GM12878 (cell line): ENCODE data around the gene KCNQ1. TPM values are rescaled to one million over a fixed set of nuclear protein-coding genes. Genes with fewer than 3 reads are reported as not detected.

Source experiments
- ATAC-seq: fragments of 200-7000 bp; cut with Tn5 transposase; 3 replicates; pipeline ENCODE4 v1.9.1; 2020; ENCODE audit warnings: mild to moderate bottlenecking, moderate library complexity
- BruUV-seq: library from RNA; stranded (reverse); fragments of 400-500 nt; replicated peaks from 2 replicates; lab custom pipeline; 2021; lab: Mats Ljungman, UMichigan
- CTCF ChIA-PET: fragments of 300-600 bp; sonication (Branson Sonifier 250); formaldehyde crosslinking; extraction: SDS; loops from one replicate; lab custom pipeline; 2021; ENCODE audit warnings: inconsistent platforms; lab: Yijun Ruan, JAX
- POLR2A ChIA-PET: fragments of 350-600 bp; formaldehyde crosslinking; extraction: SDS; loops from one replicate; lab custom pipeline; 2021; ENCODE audit warnings: inconsistent platforms; lab: Charles Lee
- RAD21 ChIA-PET: fragments of 300-600 bp; sonication (Branson Sonifier 250); formaldehyde crosslinking; loops from one replicate; lab custom pipeline; 2023; ENCODE audit warnings: antibody characterized with exemption; ENCODE audit not compliant: unreplicated experiment; lab: Charles Lee
- SMC1A ChIA-PET: fragments of 300-600 bp; sonication (Branson Sonifier 250); formaldehyde crosslinking; loops from one replicate; lab custom pipeline; 2023; ENCODE audit not compliant: unreplicated experiment, uncharacterized antibody; lab: Charles Lee
- DNase-seq: peaks from one replicate; pipeline ENCODE4 v3.0.0-alpha.2; 2011; ENCODE audit warnings: low read depth, low spot score
- FAIRE-seq: peaks from 3 replicates; lab custom pipeline; 2011; peaks lifted over from hg19 to GRCh38; lab: Jason Lieb, UNC
- H2AFZ ChIP-seq: 2 replicates; pipeline ENCODE4 v1.6.0; 2011; ENCODE audit warnings: low read depth, low read length, control low read depth; ENCODE audit not compliant: control insufficient read depth
- H3K27ac ChIP-seq: 2 replicates; pipeline ENCODE4 v1.5.1; 2011; ENCODE audit warnings: control low read depth; ENCODE audit not compliant: control insufficient read depth, insufficient read depth
- H3K27me3 ChIP-seq, 2 experiments: replicated peaks in 1 of 2; 2 replicates each; pipeline versions ENCODE4 v1.6.0 to v1.6.1; 2011; ENCODE audit warnings: low read length in 1 of 2; ENCODE audit not compliant: control insufficient read depth in 2 of 2, insufficient read depth in 2 of 2
- H3K36me3 ChIP-seq, 2 experiments: 2 replicates each; pipeline ENCODE4 v1.5.1; 2011; ENCODE audit warnings: low read length in 1 of 2; ENCODE audit not compliant: control insufficient read depth in 2 of 2, insufficient read depth in 2 of 2
- H3K4me1 ChIP-seq: 2 replicates; pipeline ENCODE4 v1.6.1; 2011; ENCODE audit warnings: mild to moderate bottlenecking, low read length, moderate library complexity, mixed read lengths; ENCODE audit not compliant: control insufficient read depth, insufficient read depth
- H3K4me2 ChIP-seq: 2 replicates; pipeline ENCODE4 v1.6.0; 2011; ENCODE audit warnings: control low read depth; ENCODE audit not compliant: control insufficient read depth, insufficient read depth
- H3K4me3 ChIP-seq: fragments of 200-600 bp; sonication (generic); 2 replicates; pipeline ENCODE4 v1.5.1; 2016
- H3K79me2 ChIP-seq: 2 replicates; pipeline ENCODE4 v1.6.0; 2011; ENCODE audit warnings: low read length; ENCODE audit not compliant: control insufficient read depth, insufficient read depth
- H3K9ac ChIP-seq: 2 replicates; pipeline ENCODE4 v1.8.0; 2011; ENCODE audit warnings: low read length, control low read depth, mixed read lengths; ENCODE audit not compliant: control insufficient read depth, insufficient read depth
- H3K9me3 ChIP-seq: replicated peaks from 3 replicates; pipeline ENCODE4 v1.5.1; 2011; ENCODE audit warnings: mild to moderate bottlenecking, low read length; ENCODE audit not compliant: control insufficient read depth, insufficient read depth
- H4K20me1 ChIP-seq: 2 replicates; pipeline ENCODE4 v1.6.0; 2011; ENCODE audit not compliant: control insufficient read depth, insufficient read depth
- CBFB ChIP-seq: IDR thresholded peaks from 2 replicates; pipeline ENCODE4 v1.6.1; 2016; ENCODE audit warnings: antibody characterized with exemption, low read depth
- CEBPB ChIP-seq, 2 experiments: fragments of 150-350 bp in 1 of 2; IDR thresholded peaks; 2 replicates each; pipeline ENCODE4 v1.6.1; 2012 to 2014; ENCODE audit warnings: low read depth in 2 of 2, low read length in 2 of 2, borderline replicate concordance in 1 of 2, inconsistent platforms in 1 of 2
- E2F8 ChIP-seq: fragments of 450-650 bp; IDR thresholded peaks from 2 replicates; pipeline ENCODE4 v1.6.1; 2018; ENCODE audit warnings: mild to moderate bottlenecking, low read depth, moderate library complexity; ENCODE audit not compliant: partially characterized antibody
- ETV6 ChIP-seq, 2 experiments: fragments of 450-650 bp in 1 of 2; IDR thresholded peaks in 1 of 2; conservative IDR thresholded peaks in 1 of 2; 2 replicates each; pipeline ENCODE4 v1.6.1; 2014; ENCODE audit warnings: antibody characterized with exemption in 1 of 2, borderline replicate concordance in 1 of 2, low read depth in 1 of 2, mild to moderate bottlenecking in 1 of 2, moderate library complexity in 1 of 2
- KLF5 ChIP-seq: fragments of 450-650 bp; IDR thresholded peaks from 2 replicates; pipeline ENCODE4 v1.6.1; 2014; ENCODE audit warnings: mild to moderate bottlenecking; ENCODE audit not compliant: partially characterized antibody
- PAX5 ChIP-seq: IDR thresholded peaks from 2 replicates; pipeline ENCODE4 v1.6.1; 2011; ENCODE audit warnings: low read depth, low read length, borderline replicate concordance
- RUNX3 ChIP-seq: IDR thresholded peaks from 2 replicates; pipeline ENCODE4 v1.6.1; 2012; ENCODE audit warnings: low read length, inconsistent platforms
- SMARCA5 ChIP-seq: fragments of 450-650 bp; IDR thresholded peaks from 2 replicates; pipeline ENCODE4 v1.6.1; 2017; ENCODE audit warnings: mild to moderate bottlenecking
- ZBED1 ChIP-seq: IDR thresholded peaks from 2 replicates; pipeline ENCODE4 v1.6.1; 2016; ENCODE audit warnings: borderline replicate concordance
- ZBTB11 ChIP-seq: fragments of 450-650 bp; formaldehyde crosslinking; IDR thresholded peaks from 2 replicates; pipeline ENCODE4 v1.5.0; 2022; ENCODE audit warnings: mild to moderate bottlenecking, missing genetic modification characterization
- ZZZ3 ChIP-seq: IDR thresholded peaks from 2 replicates; pipeline ENCODE4 v1.6.1; 2011; ENCODE audit warnings: low read depth; ENCODE audit not compliant: control insufficient read depth, insufficient read length
- WGBS: methylation state at CpG from one replicate; pipeline ENCODE4 v1.1.6; 2016; ENCODE audit warnings: low lambda C conversion rate; ENCODE audit not compliant: insufficient replicate concordance, insufficient coverage; ENCODE audit errors: missing lambda C conversion rate; 5-methylcytosine and 5-hydroxymethylcytosine counted together
- in situ Hi-C: fragments of 300-500 bp; cut with MboI; formaldehyde crosslinking; loops from 9 replicates; pipeline ENCODE4 v1.14.3; 2018; ENCODE audit warnings: mixed read lengths
- intact Hi-C: fragments of 100-400 bp; cut with micrococcal nuclease; formaldehyde crosslinking; loops from one replicate; pipeline ENCODE4 v1.14.2; 2022; ENCODE audit not compliant: unreplicated experiment
- polyA plus RNA-seq, 11 experiments: library from polyadenylated mRNA; depleted of rRNA in 4 of 11; unstranded in 6 of 11; stranded (reverse) in 5 of 11; fragments of >200 nt; fragmentation: Nextera tagmentation in 4 of 11; fragmentation: Illumina TruSeq in 1 of 11; extraction: Ambion mirVana in 4 of 11; extraction: Trizol in 1 of 11; gene quantifications; 1 replicate in 1 of 11; 2 replicates in 10 of 11; pipeline versions ENCODE4 v1.2.1 to v1.2.3, GENCODE V29; 2011 to 2016; ENCODE audit warnings: inconsistent platforms in 2 of 11, missing spikeins in 2 of 11, low read depth in 1 of 11
- total RNA-seq, 4 experiments: library from RNA; depleted of rRNA in 3 of 4; stranded (reverse); fragments of >200 nt in 3 of 4; fragmentation: Illumina TruSeq in 1 of 4; extraction: Trizol in 1 of 4; gene quantifications; 2 replicates each; pipeline versions ENCODE4 v1.2.1 to v1.2.3, GENCODE V29; 2013 to 2021
- TF ChIP-seq, protein P1 (sequence below): IDR thresholded peaks from 2 replicates; pipeline ENCODE4 v1.6.1; 2012; ENCODE audit warnings: low read depth, low read length, improper control_type of control experiment
- TF ChIP-seq, protein P2 (sequence below): fragments of 450-650 bp; IDR thresholded peaks from 2 replicates; pipeline ENCODE4 v1.6.1; 2017; ENCODE audit warnings: mild to moderate bottlenecking, low read depth, inconsistent platforms; ENCODE audit not compliant: poor library complexity, severe bottlenecking
- TF ChIP-seq, protein P3 (sequence below): IDR thresholded peaks from 2 replicates; pipeline ENCODE4 v1.6.1; 2012; ENCODE audit warnings: low read length, inconsistent platforms

Gene KCNQ1
- total and polyA plus RNA-seq, 10 of the 15 experiments (the other 5 are each of a cell fraction or from before 2014, with no cell fraction given), result 0.03 to 0.15 (median 0.12) TPM; not detected in 7

DNA sequence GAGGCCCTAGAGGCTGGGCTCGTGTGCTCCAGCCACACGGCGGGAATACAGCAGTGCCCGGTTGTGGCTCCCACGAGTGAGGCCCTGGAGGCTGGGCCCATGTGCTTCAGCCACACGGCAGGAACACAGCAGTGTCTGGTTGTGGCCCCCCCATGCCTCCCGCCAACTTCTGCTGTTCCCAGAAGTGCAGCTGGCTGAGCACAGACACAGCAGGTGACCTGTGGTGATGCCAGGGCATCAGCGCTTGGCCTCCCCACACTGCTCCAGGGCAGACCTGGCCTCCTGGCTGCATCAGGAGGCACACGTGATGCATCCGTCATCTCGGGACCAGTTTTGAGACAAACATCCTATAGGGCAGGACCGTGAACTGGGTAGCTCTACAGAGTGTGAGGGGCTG, 144.7 kb downstream of the KCNQ1 start:
- no peak for FAIRE-seq
- ChIA-PET SMC1A (no interaction called here), CTCF (no interaction called here), RAD21 (no interaction called here), POLR2A (no interaction called here)
- Histone ChIP-seq H3K9ac (no peak overlapping the region), H4K20me1 (no peaks in the 10 kb centered on the region), H3K4me2 (no peak overlapping the region), H3K9me3 (no peaks in the 10 kb centered on the region), H3K27ac (no peak overlapping the region), H3K27me3 (no peaks in the 10 kb centered on the region), H3K4me1 (no peaks in the 10 kb centered on the region), H2AFZ (no peak overlapping the region), H3K4me3 (no peak overlapping the region), H3K36me3 (no peaks in the 10 kb centered on the region), H3K79me2 (no peaks in the 10 kb centered on the region)
- BruUV-seq, result no TSS peak
- in situ Hi-C loops, result no loop called here
- no peak for ATAC-seq
- intact Hi-C loops, result no loop called here
- DNase-seq, result no peak
- 59% methylated on average over 10 of the region's 12 CpGs for WGBS
- TF ChIP-seq E2F8 (no peak), CBFB (no peak), PAX5 (no peak), SMARCA5 (no peak), ZBTB11 (CRISPR knock-in tag) (no peak), KLF5 (no peak), CEBPB (IDR thresholded peaks at IDR 0.05; ENCODE audit: borderline replicate concordance in 1 of 2, low read depth in 2 of 2, low read length in 2 of 2) (no peak), ETV6 (conservative IDR thresholded peaks at IDR 0.05 in 1 of 2, IDR thresholded peaks at IDR 0.05 in 1 of 2; ENCODE audit: borderline replicate concordance in 1 of 2, low read depth in 1 of 2) (no peak), RUNX3 (no peak), ZZZ3 (no peak), ZBED1 (no peak)
- TF ChIP-seq, protein P1, sequence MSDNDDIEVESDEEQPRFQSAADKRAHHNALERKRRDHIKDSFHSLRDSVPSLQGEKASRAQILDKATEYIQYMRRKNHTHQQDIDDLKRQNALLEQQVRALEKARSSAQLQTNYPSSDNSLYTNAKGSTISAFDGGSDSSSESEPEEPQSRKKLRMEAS, result no peak
- TF ChIP-seq, protein P2, sequence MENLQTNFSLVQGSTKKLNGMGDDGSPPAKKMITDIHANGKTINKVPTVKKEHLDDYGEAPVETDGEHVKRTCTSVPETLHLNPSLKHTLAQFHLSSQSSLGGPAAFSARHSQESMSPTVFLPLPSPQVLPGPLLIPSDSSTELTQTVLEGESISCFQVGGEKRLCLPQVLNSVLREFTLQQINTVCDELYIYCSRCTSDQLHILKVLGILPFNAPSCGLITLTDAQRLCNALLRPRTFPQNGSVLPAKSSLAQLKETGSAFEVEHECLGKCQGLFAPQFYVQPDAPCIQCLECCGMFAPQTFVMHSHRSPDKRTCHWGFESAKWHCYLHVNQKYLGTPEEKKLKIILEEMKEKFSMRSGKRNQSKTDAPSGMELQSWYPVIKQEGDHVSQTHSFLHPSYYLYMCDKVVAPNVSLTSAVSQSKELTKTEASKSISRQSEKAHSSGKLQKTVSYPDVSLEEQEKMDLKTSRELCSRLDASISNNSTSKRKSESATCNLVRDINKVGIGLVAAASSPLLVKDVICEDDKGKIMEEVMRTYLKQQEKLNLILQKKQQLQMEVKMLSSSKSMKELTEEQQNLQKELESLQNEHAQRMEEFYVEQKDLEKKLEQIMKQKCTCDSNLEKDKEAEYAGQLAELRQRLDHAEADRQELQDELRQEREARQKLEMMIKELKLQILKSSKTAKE, result no peak
- TF ChIP-seq, protein P3, sequence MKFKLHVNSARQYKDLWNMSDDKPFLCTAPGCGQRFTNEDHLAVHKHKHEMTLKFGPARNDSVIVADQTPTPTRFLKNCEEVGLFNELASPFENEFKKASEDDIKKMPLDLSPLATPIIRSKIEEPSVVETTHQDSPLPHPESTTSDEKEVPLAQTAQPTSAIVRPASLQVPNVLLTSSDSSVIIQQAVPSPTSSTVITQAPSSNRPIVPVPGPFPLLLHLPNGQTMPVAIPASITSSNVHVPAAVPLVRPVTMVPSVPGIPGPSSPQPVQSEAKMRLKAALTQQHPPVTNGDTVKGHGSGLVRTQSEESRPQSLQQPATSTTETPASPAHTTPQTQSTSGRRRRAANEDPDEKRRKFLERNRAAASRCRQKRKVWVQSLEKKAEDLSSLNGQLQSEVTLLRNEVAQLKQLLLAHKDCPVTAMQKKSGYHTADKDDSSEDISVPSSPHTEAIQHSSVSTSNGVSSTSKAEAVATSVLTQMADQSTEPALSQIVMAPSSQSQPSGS, result no peak
